ENCODE measurements around the gene C9. TPM values are rescaled to one million over a fixed set of nuclear protein-coding genes. Genes with fewer than 3 reads are reported as not detected.

C9 gene
- total RNA-seq, 2 donors from 2014 or later: not detected

DNA sequence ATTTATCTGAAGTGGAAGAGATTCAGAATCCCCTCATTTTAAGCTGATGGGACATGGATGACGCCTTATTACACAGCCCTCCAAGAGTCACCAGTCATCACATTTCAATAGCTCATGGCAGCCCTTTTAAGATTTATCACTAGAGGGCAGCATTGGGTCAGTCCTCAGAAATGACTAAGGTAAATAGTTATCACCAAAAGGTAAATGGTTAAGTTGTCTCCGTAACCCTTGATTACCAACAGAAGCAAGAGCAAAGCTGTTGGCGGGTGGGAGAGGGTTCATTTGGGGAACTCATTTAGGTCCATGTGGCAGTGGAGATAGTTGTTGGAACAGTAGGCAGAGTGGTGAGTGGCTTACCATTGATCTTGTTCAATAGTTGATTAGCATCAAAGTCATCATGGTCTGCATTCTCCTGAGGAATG, 12.0 kb upstream of the C9 start:
- Histone ChIP-seq H3K27ac (no peak overlapping the region), H3K4me1 (peaks cover 11% of the 10 kb centered on the region), H3K9me3 (no peaks in the 10 kb centered on the region), H3K36me3 (replicated peaks in 1 of 2; ENCODE audit: insufficient read depth in 1 of 2, low read depth in 2 of 2) (no peaks in the 10 kb centered on the region), H3K4me3 (no peak overlapping the region), H3K27me3 (no peaks in the 10 kb centered on the region)
- TF ChIP-seq CTCF (IDR thresholded peaks at IDR 0.05) (peak; percentile 61 to 82 (median 77)), POLR2A (IDR thresholded peaks at IDR 0.05) (no peak)
- ATAC-seq (peak; percentile 51), DNase-seq (peak; percentile 34 to 60 (median 48))
- WGBS, 2 donors: 19 to 26% methylated on average over 3 of the region's 3 CpGs
- intact Hi-C loops (cut with DNase I): loop anchor here (5.0 kb wide), 1 partner anchor 171 kb away; no protein-coding TSS in a partner anchor

GRCh38 chr5:39373791-39374190, 9.5 kb upstream of the C9 start:
- Histone ChIP-seq H3K27ac (peak overlapping the region in 3 of 4 donors; percentile 50 to 72 (median 71)), H3K4me3 (no peak overlapping the region), H3K9me3 (no peaks in the 10 kb centered on the region), H3K36me3 (replicated peaks in 1 of 2; ENCODE audit: insufficient read depth in 1 of 2, low read depth in 2 of 2) (no peaks in the 10 kb centered on the region), H3K4me1 (peaks cover 24% of the 10 kb centered on the region), H3K27me3 (no peaks in the 10 kb centered on the region)
- intact Hi-C loops (cut with DNase I): no loop called here
- peak in 2 of 3 donors; percentile 17 to 31 for TF ChIP-seq POLR2A (IDR thresholded peaks at IDR 0.05)
- TF ChIP-seq CTCF (IDR thresholded peaks at IDR 0.05): no peak
- ATAC-seq: peak; percentile 83
- 53 to 55% methylated on average over 2 of the region's 2 CpGs for WGBS, 2 donors
- no peak for DNase-seq

- Histone ChIP-seq H3K27ac (peak overlapping the region in 2 of 4 donors; percentile 5 to 45), H3K9me3 (no peaks in the 10 kb centered on the region), H3K27me3 (no peaks in the 10 kb centered on the region), H3K4me3 (no peak overlapping the region), H3K4me1 (peaks cover 24% of the 10 kb centered on the region), H3K36me3 (replicated peaks in 1 of 2; ENCODE audit: insufficient read depth in 1 of 2, low read depth in 2 of 2) (no peaks in the 10 kb centered on the region)
- 46 to 55% methylated on average over 3 of the region's 3 CpGs for WGBS, 2 donors
- TF ChIP-seq CTCF (IDR thresholded peaks at IDR 0.05) (no peak), POLR2A (IDR thresholded peaks at IDR 0.05) (no peak)
- ATAC-seq (no peak), DNase-seq (no peak)
- intact Hi-C loops (cut with DNase I): no loop called here
These were observed 7.0 kb upstream of the C9 start for GRCh38 chr5:39371367-39371635.

DNA sequence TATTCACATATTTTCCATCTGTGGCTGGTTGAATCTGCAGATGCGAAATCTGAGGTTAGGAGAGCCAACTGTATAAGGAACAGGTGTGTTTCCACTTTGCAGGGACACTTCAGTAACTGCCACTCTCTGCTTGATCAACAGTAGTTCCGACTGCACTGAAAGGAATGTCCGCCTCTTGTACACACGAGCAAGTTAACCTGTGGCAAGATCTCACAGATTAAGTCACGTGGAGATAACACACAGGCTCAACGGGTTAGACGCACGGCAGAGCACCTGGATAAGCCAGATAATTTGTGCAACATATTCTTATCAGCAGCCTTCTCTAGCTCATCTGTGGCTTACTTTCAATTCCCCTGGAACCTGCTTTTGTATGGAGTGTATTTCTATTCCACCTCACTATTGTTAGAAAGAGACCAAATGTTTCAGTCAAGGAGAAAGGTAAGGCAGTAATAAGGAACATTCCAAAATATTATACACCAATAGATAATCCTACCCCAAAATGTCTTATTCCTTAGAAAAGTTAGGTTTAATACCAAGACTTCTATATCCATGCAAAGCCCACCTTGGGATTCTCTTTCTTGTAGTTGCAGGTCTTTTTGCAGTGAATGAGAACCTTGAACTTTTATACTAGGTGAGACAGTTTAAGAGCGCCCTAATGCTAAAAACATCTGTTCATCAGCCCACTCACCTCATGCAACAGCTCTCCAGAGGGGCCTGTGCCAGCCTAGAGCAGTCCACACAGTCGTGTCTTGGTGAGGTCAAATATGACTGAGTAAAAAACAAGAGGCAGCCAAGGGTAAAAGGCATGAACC, 6.5 kb upstream of the C9 start:
- H3K9me3 ChIP-seq: no peaks in the 10 kb centered on the region
- H3K36me3 ChIP-seq (replicated peaks in 1 of 2; ENCODE audit: insufficient read depth in 1 of 2, low read depth in 2 of 2): no peaks in the 10 kb centered on the region
- H3K27ac ChIP-seq: peak overlapping the region in 2 of 4 donors; percentile 5 to 45
- peaks cover 24% of the 10 kb centered on the region for H3K4me1 ChIP-seq
- intact Hi-C loops (cut with DNase I): no loop called here
- no peaks in the 10 kb centered on the region for H3K27me3 ChIP-seq
- WGBS, 2 donors: 20 to 23% methylated on average over 10 of the region's 10 CpGs
- ATAC-seq: peak; percentile 80
- TF ChIP-seq POLR2A (IDR thresholded peaks at IDR 0.05): no peak
- no peak for TF ChIP-seq CTCF (IDR thresholded peaks at IDR 0.05)
- no peak overlapping the region for H3K4me3 ChIP-seq
- peak; percentile 19 to 54 (median 42) for DNase-seq
